Omental fat pad (tissue), 4 donors: ENCODE measurements around the gene MEIS1. TPM values are rescaled to one million over a fixed set of nuclear protein-coding genes. Genes with fewer than 3 reads are reported as not detected.

Source experiments
- ATAC-seq: fragments of 150-250 bp; one replicate; pipeline ENCODE4 v1.9.1; 2016; ENCODE audit warnings: mild to moderate bottlenecking, moderate library complexity; ENCODE audit not compliant: low FRiP score
- DNase-seq: peaks from one replicate; pipeline ENCODE4 v3.0.0-alpha.2; 2019; ENCODE audit warnings: low spot score
- CTCF ChIP-seq, 3 donors: fragments of 450-650 bp; IDR thresholded peaks; one replicate each; pipeline ENCODE4 v1.5.1; 2016 to 2017; ENCODE audit warnings: antibody characterized with exemption in 3 of 3, mild to moderate bottlenecking in 3 of 3, moderate library complexity in 2 of 3
- total RNA-seq, 4 donors: library from RNA; depleted of rRNA; stranded (reverse); fragments of >200 nt; gene quantifications; one replicate each; pipeline ENCODE4 v1.1.0, GENCODE V29; 2016

The MEIS1 gene
- total RNA-seq, 4 donors from 2014 or later = 19.8 to 67.3 (median 46.3) TPM

DNA sequence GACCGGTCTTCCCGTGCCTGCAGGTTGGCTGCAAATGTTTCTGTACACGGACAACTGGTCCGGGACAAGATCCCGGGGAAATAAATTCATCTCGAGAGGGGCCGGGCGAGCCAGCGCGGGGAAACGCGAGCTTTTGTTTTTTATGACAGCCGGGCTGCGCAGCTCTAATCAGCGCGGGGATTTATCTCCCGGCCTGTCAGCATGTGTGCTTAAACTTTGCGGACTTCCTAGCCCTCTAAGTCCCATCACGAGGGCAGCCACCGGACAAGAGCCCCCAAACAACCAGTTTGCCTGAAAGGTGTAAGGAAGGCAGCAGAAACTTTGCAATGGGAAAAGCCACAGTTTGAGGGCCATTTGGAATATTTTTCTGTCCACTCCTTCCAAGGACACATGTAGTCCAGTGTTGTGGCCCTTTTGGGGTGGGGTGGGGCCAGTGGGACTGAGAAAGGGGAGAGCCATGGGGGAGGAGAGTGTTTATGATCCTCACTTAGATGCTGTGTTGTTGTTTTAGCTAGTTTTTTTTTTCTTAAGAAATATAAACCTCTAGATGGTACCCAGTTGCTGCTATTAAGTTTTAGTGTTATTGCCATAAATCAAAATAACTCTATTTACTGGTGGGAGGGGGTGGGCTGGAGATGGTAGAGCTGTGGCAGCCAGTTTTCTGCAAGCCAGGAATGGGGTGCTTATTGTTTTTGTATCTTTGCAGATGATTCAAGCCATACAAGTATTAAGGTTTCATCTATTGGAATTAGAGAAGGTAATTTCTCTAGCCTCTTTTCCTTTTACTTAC lies 6.0 kb downstream of the MEIS1 start:
- no peak for TF ChIP-seq CTCF (IDR thresholded peaks at IDR 0.05)
- ATAC-seq (no peak), DNase-seq (no peak)

DNA sequence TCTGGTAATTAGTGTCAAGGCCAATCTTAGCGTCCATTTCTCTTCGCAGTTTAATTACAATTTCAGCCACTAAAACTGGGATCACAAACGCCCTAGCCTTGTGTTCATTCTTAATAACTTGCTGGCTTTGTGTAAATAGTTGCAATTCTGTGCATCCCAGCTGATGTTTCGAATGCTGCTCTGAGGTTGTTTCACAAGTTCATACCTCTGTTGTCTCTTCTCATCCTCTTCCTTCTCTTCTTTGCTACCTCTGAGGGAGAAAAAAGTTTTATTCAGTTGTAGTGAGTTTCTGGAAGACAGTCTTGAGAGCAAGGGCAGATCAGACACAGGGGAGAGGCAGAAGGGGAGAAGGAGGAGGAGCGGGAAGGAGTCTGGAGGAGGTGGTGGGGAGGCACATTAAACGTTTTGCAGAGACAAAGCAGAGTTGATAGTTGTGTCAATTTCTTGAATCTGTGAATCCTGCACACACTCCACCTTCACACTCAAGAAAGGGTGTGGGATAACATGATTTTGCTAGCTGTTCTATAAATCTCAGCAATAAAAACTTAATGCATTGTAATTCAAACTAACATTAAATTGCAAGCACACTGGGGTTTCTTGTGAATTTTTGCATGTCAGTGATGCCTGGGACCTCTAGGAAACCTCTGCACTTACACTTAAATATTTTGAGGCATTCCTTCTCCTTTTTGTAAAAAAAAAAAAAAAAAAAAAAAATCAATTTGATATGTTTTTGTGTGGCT lies 6.8 kb downstream of the MEIS1 start:
- TF ChIP-seq CTCF (IDR thresholded peaks at IDR 0.05) = no peak
- ATAC-seq = no peak
- DNase-seq = no peak

DNA sequence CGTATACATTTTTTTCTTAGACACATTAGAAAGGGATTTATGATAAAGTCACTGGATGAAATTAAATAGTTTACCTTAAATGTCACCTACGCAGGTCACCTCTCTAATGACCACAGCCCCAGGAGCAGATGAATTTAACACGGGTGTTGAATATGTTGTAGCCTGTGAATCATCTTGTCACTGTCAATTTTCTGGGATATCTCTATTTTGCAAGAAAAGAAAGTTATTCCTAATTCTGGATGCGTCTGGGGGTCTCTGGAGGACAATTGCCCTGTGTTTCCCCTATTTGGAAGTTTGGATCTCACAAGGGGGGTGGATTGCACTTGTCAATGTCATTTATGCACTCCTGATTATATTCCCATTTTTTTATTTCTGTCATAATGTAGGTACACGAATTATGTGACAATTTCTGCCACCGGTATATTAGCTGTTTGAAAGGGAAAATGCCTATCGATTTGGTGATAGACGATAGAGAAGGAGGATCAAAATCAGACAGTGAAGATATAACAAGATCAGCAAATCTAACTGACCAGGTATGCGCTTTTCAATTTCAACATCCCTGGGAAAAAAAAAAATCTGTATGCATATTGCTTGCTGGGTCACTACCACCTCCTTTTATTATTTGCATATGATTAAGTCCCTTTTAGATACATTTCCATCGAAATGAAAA lies 7.7 kb downstream of the MEIS1 start:
- no peak for DNase-seq
- no peak for ATAC-seq
- no peak for TF ChIP-seq CTCF (IDR thresholded peaks at IDR 0.05)

DNA sequence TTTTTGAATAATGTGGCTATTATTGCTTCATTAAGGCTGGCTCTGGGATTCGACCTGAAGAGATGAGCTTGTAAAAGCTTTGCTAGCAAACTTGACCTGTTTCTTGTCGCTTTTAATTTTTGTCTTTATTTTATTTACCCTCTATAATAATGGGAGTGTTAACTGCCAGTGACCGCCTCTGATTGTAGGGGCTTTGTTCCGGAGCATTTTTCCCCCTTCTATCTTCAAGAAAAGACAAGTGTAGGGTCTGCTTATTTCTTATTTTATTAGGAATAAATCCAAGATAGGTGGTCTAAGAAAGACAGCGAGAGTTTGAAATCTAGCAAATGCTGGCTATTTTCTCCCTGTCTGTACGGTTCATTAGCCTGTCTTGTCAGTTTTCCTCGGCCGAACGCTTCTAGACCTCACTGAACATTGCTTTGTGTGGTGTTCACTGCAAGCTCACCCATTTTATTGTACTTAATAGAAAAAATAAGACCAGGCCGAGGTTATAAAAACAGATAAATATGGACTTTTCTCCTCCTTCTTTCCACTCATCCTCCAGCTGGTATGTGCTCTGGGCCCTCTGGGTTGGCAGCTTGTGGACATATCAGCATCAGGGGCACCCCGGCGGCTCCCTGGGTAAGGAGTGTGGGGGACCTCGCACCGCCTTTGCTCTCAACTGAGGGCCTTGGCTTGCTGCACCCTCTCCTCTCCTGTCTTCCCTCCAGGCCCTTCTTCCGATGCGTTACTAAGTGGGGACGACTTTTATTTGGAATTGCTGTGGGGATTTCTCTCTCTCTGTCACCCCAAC lies 8.5 kb downstream of the MEIS1 start:
- ATAC-seq (no peak), DNase-seq (no peak)
- no peak for TF ChIP-seq CTCF (IDR thresholded peaks at IDR 0.05)

GRCh38 chr2:66443979-66444861 lies 9.3 kb downstream of the MEIS1 start:
- TF ChIP-seq CTCF (IDR thresholded peaks at IDR 0.05) = no peak
- no peak for ATAC-seq
- DNase-seq = no peak
